H1 (cell line): ENCODE data around the gene DPEP1. TPM values are rescaled to one million over a fixed set of nuclear protein-coding genes. Genes with fewer than 3 reads are reported as not detected.
A peak's percentile ranks its signal among the peaks of the same experiment; 100 is the strongest.

Experiments used
- CTCF ChIA-PET: fragments of 300-600 bp; sonication (Branson Sonifier 250); formaldehyde crosslinking; loops from one replicate; lab custom pipeline; 2021; ENCODE audit not compliant: partially characterized antibody; lab: Charles Lee
- POLR2A ChIA-PET: fragments of 300-600 bp; sonication (Branson Sonifier 250); formaldehyde crosslinking; loops from one replicate; lab custom pipeline; 2021; ENCODE audit warnings: inconsistent platforms; ENCODE audit not compliant: partially characterized antibody; lab: Charles Lee
- DNase-seq, 2 experiments: peaks; one replicate each; pipeline versions ENCODE4 v3.0.0 to v3.0.0-alpha.2; 2010 to 2022; ENCODE audit warnings: low spot score in 2 of 2, low read depth in 1 of 2, mixed read lengths in 1 of 2
- FAIRE-seq: peaks from 2 replicates; lab custom pipeline; 2011; peaks lifted over from hg19 to GRCh38; lab: Jason Lieb, UNC
- H2AFZ ChIP-seq: 2 replicates; pipeline ENCODE4 v1.8.1; 2012; ENCODE audit warnings: low read length, inconsistent platforms
- H2AK5ac ChIP-seq: 2 replicates; pipeline ENCODE4 v1.6.1; 2013; ENCODE audit warnings: low read depth, low read length
- H2BK120ac ChIP-seq: replicated peaks from 2 replicates; pipeline ENCODE3; 2013; ENCODE audit warnings: low read depth, low read length, inconsistent platforms
- H2BK12ac ChIP-seq: 2 replicates; pipeline ENCODE4 v1.6.1; 2013; ENCODE audit warnings: low read depth, low read length
- H2BK15ac ChIP-seq: 2 replicates; pipeline ENCODE4 v1.6.1; 2013; ENCODE audit warnings: low read length
- H2BK20ac ChIP-seq: 2 replicates; pipeline ENCODE4 v1.6.1; 2013; ENCODE audit warnings: low read length
- H2BK5ac ChIP-seq: 2 replicates; pipeline ENCODE4 v1.6.1; 2013; ENCODE audit warnings: low read depth, low read length
- H3K14ac ChIP-seq: 2 replicates; pipeline ENCODE4 v1.6.1; 2013; ENCODE audit warnings: inconsistent platforms; ENCODE audit not compliant: insufficient read length
- H3K18ac ChIP-seq: 2 replicates; pipeline ENCODE4 v1.6.1; 2013; ENCODE audit warnings: low read length; ENCODE audit errors: extremely low read depth
- H3K23ac ChIP-seq: 2 replicates; pipeline ENCODE4 v1.6.1; 2013; ENCODE audit warnings: inconsistent platforms; ENCODE audit not compliant: insufficient read length
- H3K23me2 ChIP-seq: 2 replicates; pipeline ENCODE4 v1.6.1; 2013; ENCODE audit warnings: low read depth, low read length
- H3K27ac ChIP-seq: 2 replicates; pipeline ENCODE4 v1.6.1; 2011; ENCODE audit warnings: low read depth, low read length, inconsistent platforms
- H3K27me3 ChIP-seq, 4 experiments: replicated peaks in 1 of 4; 1 replicate in 1 of 4; 2 replicates in 3 of 4; pipeline versions ENCODE4 v1.6.1 to v1.8.1; 2011 to 2013; ENCODE audit warnings: low read length in 3 of 4, mild to moderate bottlenecking in 3 of 4, inconsistent platforms in 2 of 4, mixed read lengths in 2 of 4, moderate library complexity in 1 of 4; ENCODE audit not compliant: control insufficient read depth in 3 of 4, insufficient read depth in 3 of 4; ENCODE audit errors: extremely low read depth in 1 of 4
- H3K36me3 ChIP-seq, 4 experiments: 2 replicates each; pipeline versions ENCODE4 v1.6.1 to v1.8.1; 2011 to 2013; ENCODE audit warnings: mild to moderate bottlenecking in 4 of 4, low read length in 3 of 4, moderate library complexity in 2 of 4, control low read depth in 1 of 4, inconsistent platforms in 1 of 4; ENCODE audit not compliant: insufficient read depth in 4 of 4, control insufficient read depth in 2 of 4
- H3K4ac ChIP-seq: replicated peaks from 2 replicates; pipeline ENCODE3; 2013; ENCODE audit warnings: low read length, low read depth, mixed read lengths, inconsistent platforms; ENCODE audit not compliant: insufficient read length
- H3K4me1 ChIP-seq, 4 experiments: replicated peaks in 1 of 4; 1 replicate in 1 of 4; 2 replicates in 3 of 4; pipeline versions ENCODE4 v1.6.1 to v1.8.1; 2011 to 2013; ENCODE audit warnings: low read length in 3 of 4, inconsistent platforms in 2 of 4, mixed read lengths in 1 of 4; ENCODE audit not compliant: insufficient read depth in 4 of 4, control insufficient read depth in 3 of 4
- H3K4me2 ChIP-seq, 2 experiments: 2 replicates each; pipeline versions ENCODE4 v1.6.1 to v1.8.1; 2011 to 2013; ENCODE audit warnings: low read depth in 2 of 2, low read length in 2 of 2, control low read depth in 1 of 2, inconsistent platforms in 1 of 2, mild to moderate bottlenecking in 1 of 2; ENCODE audit not compliant: insufficient read depth in 1 of 2
- H3K4me3 ChIP-seq, 4 experiments: fragments of 200-600, 300-600 bp in 1 of 4; sonication (generic), shearing (Covaris generic), sonication (Bioruptor Twin) in 1 of 4; 2 replicates each; pipeline versions ENCODE4 v1.5.1 to v1.8.1; 2011 to 2016; ENCODE audit warnings: low read length in 4 of 4, low read depth in 3 of 4, control low read depth in 2 of 4, inconsistent platforms in 2 of 4, mild to moderate bottlenecking in 2 of 4, mixed read lengths in 1 of 4, moderate library complexity in 1 of 4; ENCODE audit not compliant: insufficient read depth in 2 of 4; ENCODE audit errors: extremely low read depth in 1 of 4
- H3K56ac ChIP-seq: replicated peaks from 2 replicates; pipeline ENCODE3; 2013; ENCODE audit warnings: low read depth, mild to moderate bottlenecking, mixed read lengths, low read length, inconsistent platforms; ENCODE audit not compliant: insufficient read length
- H3K79me1 ChIP-seq: 2 replicates; pipeline ENCODE4 v1.6.1; 2013; ENCODE audit warnings: low read depth, low read length, control low read depth
- H3K79me2 ChIP-seq, 2 experiments: 2 replicates each; pipeline versions ENCODE4 v1.6.1 to v1.8.1; 2012 to 2013; ENCODE audit warnings: low read length in 2 of 2, mild to moderate bottlenecking in 2 of 2, inconsistent platforms in 1 of 2; ENCODE audit not compliant: insufficient read depth in 2 of 2, control insufficient read depth in 1 of 2
- H3K9ac ChIP-seq, 4 experiments: replicated peaks in 1 of 4; 1 replicate in 1 of 4; 2 replicates in 3 of 4; pipeline versions ENCODE4 v1.6.1 to v1.8.1; 2011 to 2013; ENCODE audit warnings: low read depth in 3 of 4, low read length in 3 of 4, control low read depth in 2 of 4, mild to moderate bottlenecking in 2 of 4, moderate library complexity in 2 of 4, inconsistent platforms in 1 of 4; ENCODE audit errors: extremely low read depth in 1 of 4
- H3K9me3 ChIP-seq, 2 experiments: 2 replicates each; pipeline versions ENCODE4 v1.6.1 to v1.8.1; 2012 to 2013; ENCODE audit warnings: mild to moderate bottlenecking in 2 of 2, moderate library complexity in 2 of 2, control low read depth in 1 of 2, inconsistent platforms in 1 of 2, low read depth in 1 of 2, low read length in 1 of 2, mixed read lengths in 1 of 2; ENCODE audit not compliant: insufficient read depth in 2 of 2
- H4K20me1 ChIP-seq, 2 experiments: replicated peaks in 1 of 2; 2 replicates each; pipeline versions ENCODE3 to v1.8.1; 2011 to 2013; ENCODE audit warnings: inconsistent platforms in 2 of 2, low read length in 2 of 2, mild to moderate bottlenecking in 1 of 2; ENCODE audit not compliant: insufficient read depth in 2 of 2, control insufficient read depth in 1 of 2
- H4K5ac ChIP-seq: 2 replicates; pipeline ENCODE4 v1.6.1; 2013; ENCODE audit warnings: low read length, low read depth, mixed read lengths, inconsistent platforms; ENCODE audit not compliant: insufficient read length
- H4K8ac ChIP-seq: 2 replicates; pipeline ENCODE4 v1.8.0; 2013; ENCODE audit warnings: mild to moderate bottlenecking, moderate library complexity, low read length, inconsistent platforms; ENCODE audit not compliant: insufficient read depth; ENCODE audit errors: extremely low read depth
- H4K91ac ChIP-seq: replicated peaks from 2 replicates; pipeline ENCODE3; 2013; ENCODE audit warnings: low read length, mixed read lengths, inconsistent platforms; ENCODE audit not compliant: insufficient read length
- ASH2L ChIP-seq: fragments of 200-600, 300-600 bp; sonication (generic); IDR thresholded peaks from one replicate; pipeline ENCODE4 v1.7.1; 2017; ENCODE audit warnings: low read length
- CBX5 ChIP-seq: fragments of 300-800, 300-1000 bp; sonication (generic); IDR thresholded peaks from 2 replicates; pipeline ENCODE4 v1.7.1; 2016; ENCODE audit warnings: antibody characterized with exemption, low read length, low read depth
- CTBP2 ChIP-seq: IDR thresholded peaks from 2 replicates; pipeline ENCODE4 v1.7.0; 2011; ENCODE audit warnings: borderline replicate concordance, mild to moderate bottlenecking, moderate library complexity, mixed read lengths, low read length; ENCODE audit not compliant: insufficient read depth, insufficient read length
- JUND ChIP-seq: IDR thresholded peaks from 2 replicates; pipeline ENCODE4 v1.6.1; 2011; ENCODE audit warnings: mild to moderate bottlenecking, improper control_type of control experiment, low read length
- NANOG ChIP-seq: IDR thresholded peaks from 2 replicates; pipeline ENCODE4 v1.6.1; 2011; ENCODE audit warnings: low read length, low read depth, mild to moderate bottlenecking, inconsistent platforms; ENCODE audit not compliant: insufficient read depth, poor library complexity, severe bottlenecking
- POLR2AphosphoS5 ChIP-seq: IDR thresholded peaks from 2 replicates; pipeline ENCODE4 v1.6.1; 2011; ENCODE audit warnings: low read depth, low read length
- SAP30 ChIP-seq: fragments of 300-600 bp; sonication (generic); IDR thresholded peaks from 2 replicates; pipeline ENCODE4 v1.7.1; 2012; ENCODE audit warnings: low read length, moderate library complexity, mild to moderate bottlenecking, inconsistent platforms; ENCODE audit not compliant: insufficient read depth, insufficient replicate concordance
- WGBS, 2 experiments: shearing (Covaris generic) in 1 of 2; methylation state at CpG; one replicate each; pipeline versions ENCODE4 v1.1.6 to v1.1.7; 2013 to 2015; ENCODE audit warnings: low lambda C conversion rate in 2 of 2, mixed read lengths in 2 of 2, inconsistent platforms in 1 of 2, low coverage in 1 of 2, missing lambda C conversion rate in 1 of 2; ENCODE audit not compliant: insufficient replicate concordance in 2 of 2, insufficient coverage in 1 of 2, insufficient read length in 1 of 2; ENCODE audit errors: extremely low coverage in 1 of 2, missing lambda C conversion rate in 1 of 2; 5-methylcytosine and 5-hydroxymethylcytosine counted together
- polyA plus RNA-seq, 7 experiments: library from polyadenylated mRNA; depleted of rRNA in 3 of 7; stranded (reverse) in 5 of 7; unstranded in 2 of 7; fragments of >200 nt in 5 of 7; fragments of 200-250 nt in 2 of 7; gene quantifications; 1 replicate in 5 of 7; 2 replicates in 1 of 7; 4 replicates in 1 of 7; pipeline versions ENCODE4 v1.2.1 to v1.2.3, GENCODE V29; 2011 to 2013; ENCODE audit warnings: missing spikeins in 2 of 7, mixed read lengths in 2 of 7
- total RNA-seq: library from RNA; stranded (reverse); fragmentation: NEBNext Ultra II Directional; extraction: Animal tissue kit (Norgen Biotek cat#: 25700); gene quantifications from 2 replicates; pipeline ENCODE4 v1.2.1, GENCODE V29; 2021
- TF ChIP-seq, protein P1 (sequence below), 3 experiments: IDR thresholded peaks; 1 replicate in 2 of 3; 2 replicates in 1 of 3; pipeline versions ENCODE4 v1.5.1 to v1.6.1; 2011; ENCODE audit warnings: low read length in 3 of 3, mild to moderate bottlenecking in 3 of 3, inconsistent platforms in 2 of 3, low read depth in 1 of 3, moderate library complexity in 1 of 3; ENCODE audit not compliant: insufficient read depth in 1 of 3; ENCODE audit errors: control extremely low read depth in 1 of 3

Gene DPEP1
- total and polyA plus RNA-seq, 2 of the 8 experiments (the other 6 are each of a cell fraction or from before 2014, with no cell fraction given): 2.8 to 3.1 TPM

- Histone ChIP-seq H3K27ac (no peak overlapping the region), H3K23me2 (peaks cover 8% of the 10 kb centered on the region), H4K5ac (no peak overlapping the region), H3K4me1 (peaks cover 0 to 8% (median 3%) of the 10 kb centered on the region in 4 experiments; a peak in 3 of 7 replicates), H2AFZ (no peak overlapping the region), H3K14ac (no peak overlapping the region), H4K20me1 (peaks cover 5 to 10% of the 10 kb centered on the region in 2 experiments), H2BK5ac (no peak overlapping the region), H2AK5ac (no peak overlapping the region), H2BK15ac (no peak overlapping the region), H3K4me3 (peak overlapping the region; percentile 79 to 99 (median 87)), H2BK120ac (no peak overlapping the region), H3K4ac (no peak overlapping the region), H3K9me3 (no peaks in the 10 kb centered on the region), H3K27me3 (no peaks in the 10 kb centered on the region), H3K79me1 (peaks cover 11% of the 10 kb centered on the region), H3K23ac (no peak overlapping the region), H3K18ac (no peak overlapping the region), H3K9ac (no peak overlapping the region), H3K56ac (no peak overlapping the region), H4K8ac (0 out of 2 replicates have a peak overlapping the region, but pooled peaks have one; percentile 45), H2BK20ac (no peak overlapping the region), H3K4me2 (peak overlapping the region; percentile 52 to 78), H4K91ac (no peak overlapping the region), H2BK12ac (no peak overlapping the region), H3K36me3 (peaks cover 0 to 15% (median 8%) of the 10 kb centered on the region in 4 experiments; a peak in 6 of 8 replicates), H3K79me2 (peaks cover 0 to 31% of the 10 kb centered on the region in 2 experiments; a peak in 2 of 4 replicates)
- no peak for FAIRE-seq
- DNase-seq: no peak
- ChIA-PET CTCF (interaction anchor here (0.6 to 0.9 kb wide), 2 partner anchors 11 to 39 kb away, joined by 4 read pairs; no protein-coding TSS in a partner anchor), POLR2A (interaction anchor here (0.7 to 2.2 kb wide), 7 partner anchors 14 to 93 kb away, joined by 3 to 9 read pairs (median 4); no protein-coding TSS in a partner anchor)
- WGBS, 2 experiments: 81% methylated on average over 11 of the region's 32 CpGs; no CpG with 5 or more reads in 1 of the 2 experiments
- TF ChIP-seq JUND: no peak
- TF ChIP-seq, protein P1, sequence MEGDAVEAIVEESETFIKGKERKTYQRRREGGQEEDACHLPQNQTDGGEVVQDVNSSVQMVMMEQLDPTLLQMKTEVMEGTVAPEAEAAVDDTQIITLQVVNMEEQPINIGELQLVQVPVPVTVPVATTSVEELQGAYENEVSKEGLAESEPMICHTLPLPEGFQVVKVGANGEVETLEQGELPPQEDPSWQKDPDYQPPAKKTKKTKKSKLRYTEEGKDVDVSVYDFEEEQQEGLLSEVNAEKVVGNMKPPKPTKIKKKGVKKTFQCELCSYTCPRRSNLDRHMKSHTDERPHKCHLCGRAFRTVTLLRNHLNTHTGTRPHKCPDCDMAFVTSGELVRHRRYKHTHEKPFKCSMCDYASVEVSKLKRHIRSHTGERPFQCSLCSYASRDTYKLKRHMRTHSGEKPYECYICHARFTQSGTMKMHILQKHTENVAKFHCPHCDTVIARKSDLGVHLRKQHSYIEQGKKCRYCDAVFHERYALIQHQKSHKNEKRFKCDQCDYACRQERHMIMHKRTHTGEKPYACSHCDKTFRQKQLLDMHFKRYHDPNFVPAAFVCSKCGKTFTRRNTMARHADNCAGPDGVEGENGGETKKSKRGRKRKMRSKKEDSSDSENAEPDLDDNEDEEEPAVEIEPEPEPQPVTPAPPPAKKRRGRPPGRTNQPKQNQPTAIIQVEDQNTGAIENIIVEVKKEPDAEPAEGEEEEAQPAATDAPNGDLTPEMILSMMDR (IDR thresholded peaks at IDR 0.05; ENCODE audit: control extremely low read depth in 1 of 3, insufficient read depth in 1 of 3, low read depth in 1 of 3, low read length in 3 of 3): no peak
- no peak for TF ChIP-seq POLR2AphosphoS5
- no peak for TF ChIP-seq CTBP2
- TF ChIP-seq NANOG: no peak
- no peak for TF ChIP-seq CBX5
- no peak for TF ChIP-seq SAP30
- no peak for TF ChIP-seq ASH2L
These were observed 43.1 kb downstream of the DPEP1 start for GRCh38 chr16:89656435-89657121.
